MM.1S (cell line): ENCODE data around the gene ABCC8.
A peak's percentile ranks its signal among the peaks of the same experiment; 100 is the strongest.

Experiments
- DNase-seq: peaks from one replicate; pipeline ENCODE4 v3.0.0-alpha.2; 2015
- H2AFZ ChIP-seq: fragments of 300-600 bp; sonication (generic); 2 replicates; pipeline ENCODE4 v1.6.0; 2016; ENCODE audit warnings: antibody characterized with exemption, low read length
- H3F3A ChIP-seq: fragments of 300-600 bp; sonication (generic); 2 replicates; pipeline ENCODE4 v1.6.1; 2016; ENCODE audit warnings: mild to moderate bottlenecking, antibody characterized with exemption, low read length, moderate library complexity, mixed read lengths; ENCODE audit not compliant: insufficient read depth
- H3K27ac ChIP-seq: fragments of 300-600 bp; sonication (generic); 2 replicates; pipeline ENCODE4 v1.5.1; 2016; ENCODE audit warnings: mild to moderate bottlenecking, low read length
- H3K27me3 ChIP-seq: fragments of 300-600 bp; sonication (generic); replicated peaks from 2 replicates; pipeline ENCODE4 v1.6.0; 2016; ENCODE audit warnings: low read length; ENCODE audit not compliant: insufficient read depth
- H3K36me3 ChIP-seq: fragments of 300-600 bp; sonication (generic); replicated peaks from 2 replicates; pipeline ENCODE4 v1.6.1; 2016; ENCODE audit warnings: mild to moderate bottlenecking, low read length, mixed read lengths; ENCODE audit not compliant: insufficient read depth
- H3K4me1 ChIP-seq: fragments of 300-600 bp; sonication (generic); 2 replicates; pipeline ENCODE4 v1.6.1; 2016; ENCODE audit warnings: low read length, mixed read lengths
- H3K4me2 ChIP-seq: fragments of 300-600 bp; sonication (generic); 2 replicates; pipeline ENCODE4 v1.6.0; 2016; ENCODE audit warnings: low read depth, low read length
- H3K4me3 ChIP-seq: fragments of 300-600 bp; sonication (generic); 2 replicates; pipeline ENCODE4 v1.5.1; 2016; ENCODE audit warnings: low read length, mixed read lengths
- H3K79me2 ChIP-seq: fragments of 300-600 bp; sonication (generic); 2 replicates; pipeline ENCODE4 v1.6.1; 2016; ENCODE audit warnings: mixed run types, low read length, mixed read lengths
- H3K9ac ChIP-seq: fragments of 300-600 bp; sonication (generic); 2 replicates; pipeline ENCODE4 v1.6.1; 2016; ENCODE audit warnings: low read length, mixed read lengths
- H3K9me2 ChIP-seq: fragments of 300-600 bp; sonication (generic); replicated peaks from 2 replicates; pipeline ENCODE4 v1.6.1; 2016; ENCODE audit warnings: mild to moderate bottlenecking, low read length, mixed read lengths; ENCODE audit not compliant: insufficient read depth
- H3K9me3 ChIP-seq: fragments of 300-600 bp; sonication (generic); replicated peaks from 2 replicates; pipeline ENCODE4 v1.6.1; 2016; ENCODE audit warnings: mild to moderate bottlenecking, low read length, mixed read lengths; ENCODE audit not compliant: insufficient read depth
- H4K20me1 ChIP-seq: fragments of 300-600 bp; sonication (generic); 2 replicates; pipeline ENCODE4 v1.6.1; 2016; ENCODE audit warnings: mild to moderate bottlenecking, low read length, moderate library complexity, mixed read lengths; ENCODE audit not compliant: insufficient read depth
- CTCF ChIP-seq: fragments of 300-600 bp; sonication (generic); IDR thresholded peaks from 2 replicates; pipeline ENCODE4 v1.5.1; 2016; ENCODE audit warnings: antibody characterized with exemption, low read length, mixed read lengths
- EZH2 ChIP-seq: fragments of 300-600 bp; sonication (generic); optimal IDR thresholded peaks from 2 replicates; pipeline ENCODE3; 2017; ENCODE audit warnings: low read depth, mild to moderate bottlenecking, antibody characterized with exemption, low read length, mixed read lengths
- EZH2phosphoT487 ChIP-seq: fragments of 300-600 bp; sonication (generic); IDR thresholded peaks from 2 replicates; pipeline ENCODE4 v1.6.1; 2018; ENCODE audit warnings: antibody characterized with exemption, low read length

The ABCC8 gene

DNA sequence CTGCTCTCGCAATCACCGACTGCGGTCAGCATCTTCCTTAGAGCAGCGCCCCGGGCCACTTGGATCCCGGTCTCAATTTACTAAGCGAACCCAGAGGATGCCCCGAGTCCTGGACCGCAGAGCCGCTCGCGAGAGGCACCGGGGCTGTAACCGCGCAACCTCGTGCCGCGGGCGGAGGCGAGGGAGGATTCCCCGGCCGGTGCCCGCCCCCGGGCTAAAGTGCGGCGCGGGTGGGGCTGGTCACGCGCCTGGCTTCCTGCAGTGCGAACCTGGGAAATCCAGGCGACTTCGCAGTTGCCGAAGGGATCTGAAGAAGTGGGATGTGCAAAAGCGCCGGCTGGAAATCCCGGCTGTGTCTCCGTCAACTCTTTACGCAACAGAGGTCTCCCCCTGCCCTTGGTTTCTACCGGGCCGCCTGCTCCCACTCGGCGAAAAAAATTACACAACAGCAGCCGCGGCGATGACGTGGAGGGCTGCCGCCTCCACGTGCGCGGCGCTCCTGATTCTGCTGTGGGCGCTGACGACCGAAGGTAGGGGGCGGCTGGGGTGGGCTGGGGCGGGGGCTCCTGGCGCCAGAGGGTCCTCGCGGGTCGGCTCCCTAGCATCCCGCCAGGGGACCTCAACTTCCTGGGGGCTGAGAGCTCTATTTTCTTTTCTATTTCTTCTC, 125.0 kb downstream of the ABCC8 start, which contains the start of gene NCR3LG1:
NCR3LG1 (plus strand) TSS at position 291 of the 667 bp plus-strand sequence; CDS start at position 461, 170 bp downstream.
- H3F3A ChIP-seq: peaks cover 5% of the 10 kb centered on the region; the same call in 1 of the 2 replicates
- H4K20me1 ChIP-seq: no peaks in the 10 kb centered on the region
- H3K9me2 ChIP-seq: no peaks in the 10 kb centered on the region
- H2AFZ ChIP-seq: no peak within 1 kb of the TSS
- no peak for TF ChIP-seq EZH2
- TF ChIP-seq CTCF: no peak
- TF ChIP-seq EZH2phosphoT487: no peak
- no peaks in the 10 kb centered on the region for H3K9me3 ChIP-seq
- H3K9ac ChIP-seq: no peak within 1 kb of the TSS
- H3K4me1 ChIP-seq: peaks cover 12% of the 10 kb centered on the region; the same call in 1 of the 2 replicates
- H3K27ac ChIP-seq: no peak within 1 kb of the TSS
- peaks cover 26% of the 10 kb centered on the region for H3K27me3 ChIP-seq
- DNase-seq: no peak
- peak within 1 kb of the TSS; percentile 75 for H3K4me3 ChIP-seq
- no peaks in the 10 kb centered on the region for H3K36me3 ChIP-seq
- peak within 1 kb of the TSS; percentile 98 for H3K4me2 ChIP-seq
- no peaks in the 10 kb centered on the region for H3K79me2 ChIP-seq

GRCh38 chr11:17351172-17351509, 125.5 kb downstream of the ABCC8 start:
- H3F3A ChIP-seq: peaks cover 5% of the 10 kb centered on the region; the same call in 1 of the 2 replicates
- no peaks in the 10 kb centered on the region for H4K20me1 ChIP-seq
- no peak for TF ChIP-seq EZH2phosphoT487
- TF ChIP-seq CTCF: no peak
- TF ChIP-seq EZH2: no peak
- no peaks in the 10 kb centered on the region for H3K9me2 ChIP-seq
- no peak overlapping the region for H3K4me3 ChIP-seq
- H3K4me2 ChIP-seq: no peak overlapping the region
- H3K27ac ChIP-seq: no peak overlapping the region
- no peaks in the 10 kb centered on the region for H3K36me3 ChIP-seq
- peaks cover 26% of the 10 kb centered on the region for H3K27me3 ChIP-seq
- peaks cover 12% of the 10 kb centered on the region; the same call in 1 of the 2 replicates for H3K4me1 ChIP-seq
- H3K79me2 ChIP-seq: no peaks in the 10 kb centered on the region
- H3K9me3 ChIP-seq: no peaks in the 10 kb centered on the region
- H2AFZ ChIP-seq: no peak overlapping the region
- no peak overlapping the region for H3K9ac ChIP-seq
- DNase-seq: no peak

DNA sequence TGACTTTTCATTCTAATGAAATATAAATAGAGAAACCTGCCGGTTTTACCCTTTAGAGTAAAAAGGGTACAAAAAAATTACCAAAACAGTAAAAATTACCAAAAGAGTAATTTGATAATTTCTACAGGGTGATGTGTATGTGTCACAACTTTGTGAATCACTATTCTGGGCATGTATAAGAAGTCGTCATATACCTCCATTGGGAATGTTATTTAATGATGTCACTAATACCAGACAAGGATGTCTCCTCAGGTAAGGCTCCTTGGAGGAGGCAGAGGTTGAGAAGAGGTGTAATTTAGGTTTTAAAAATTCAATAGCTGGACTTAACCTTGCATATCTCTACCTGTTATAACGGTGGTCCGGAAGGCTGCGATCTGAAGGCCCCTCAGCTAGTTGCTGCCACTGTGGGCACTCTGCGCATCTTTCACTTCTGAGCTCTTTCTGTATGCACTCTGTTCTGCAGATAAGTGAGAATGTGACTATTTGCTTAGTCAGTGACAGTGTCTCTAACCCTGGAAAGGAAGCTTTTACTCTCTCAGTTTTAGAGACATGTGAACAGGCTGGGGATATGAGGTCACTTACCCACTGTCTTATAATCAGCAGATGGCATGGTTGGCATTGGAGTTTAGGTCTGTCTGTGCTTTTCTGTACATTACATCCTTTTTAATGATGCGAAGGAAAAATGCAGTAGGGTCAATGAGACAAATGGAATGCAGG, 126.0 kb downstream of the ABCC8 start:
- Histone ChIP-seq H3K4me2 (no peak overlapping the region), H3K4me3 (no peak overlapping the region), H3K9me3 (no peaks in the 10 kb centered on the region), H2AFZ (no peak overlapping the region), H3K27ac (no peak overlapping the region), H3K9ac (no peak overlapping the region), H3F3A (peaks cover 5% of the 10 kb centered on the region; the same call in 1 of the 2 replicates), H3K4me1 (peaks cover 12% of the 10 kb centered on the region; the same call in 1 of the 2 replicates), H4K20me1 (no peaks in the 10 kb centered on the region), H3K9me2 (no peaks in the 10 kb centered on the region), H3K79me2 (no peaks in the 10 kb centered on the region), H3K27me3 (peaks cover 26% of the 10 kb centered on the region), H3K36me3 (no peaks in the 10 kb centered on the region)
- no peak for DNase-seq
- no peak for TF ChIP-seq EZH2
- no peak for TF ChIP-seq CTCF
- no peak for TF ChIP-seq EZH2phosphoT487
